Activated T-cell treated with anti-CD3 and anti-CD28 coated beads, Interleukin-2, amount 50 U/mL, for 24 hours (primary cell): ENCODE results near the gene FOCAD.

ENCODE experiments used
- DNase-seq: peaks from one replicate; pipeline ENCODE4 v3.0.0-alpha.2; 2020
- H3K27ac Mint-ChIP-seq: 2 replicates; pipeline ENCODE4 v1.8.0; 2020; ENCODE audit warnings: mild to moderate bottlenecking, mixed read lengths
- H3K27me3 Mint-ChIP-seq: 2 replicates; pipeline ENCODE4 v1.8.0; 2020; ENCODE audit warnings: mixed read lengths
- H3K36me3 Mint-ChIP-seq: 2 replicates; pipeline ENCODE4 v1.8.0; 2020; ENCODE audit warnings: low read depth, mixed read lengths
- H3K4me1 Mint-ChIP-seq: 2 replicates; pipeline ENCODE4 v1.8.0; 2020; ENCODE audit warnings: low read depth, mixed read lengths
- H3K4me3 Mint-ChIP-seq: 2 replicates; pipeline ENCODE4 v1.8.0; 2020; ENCODE audit warnings: mild to moderate bottlenecking, moderate library complexity, mixed read lengths
- H3K9me3 Mint-ChIP-seq: 2 replicates; pipeline ENCODE4 v1.8.0; 2020; ENCODE audit warnings: mixed read lengths

FOCAD gene

DNA sequence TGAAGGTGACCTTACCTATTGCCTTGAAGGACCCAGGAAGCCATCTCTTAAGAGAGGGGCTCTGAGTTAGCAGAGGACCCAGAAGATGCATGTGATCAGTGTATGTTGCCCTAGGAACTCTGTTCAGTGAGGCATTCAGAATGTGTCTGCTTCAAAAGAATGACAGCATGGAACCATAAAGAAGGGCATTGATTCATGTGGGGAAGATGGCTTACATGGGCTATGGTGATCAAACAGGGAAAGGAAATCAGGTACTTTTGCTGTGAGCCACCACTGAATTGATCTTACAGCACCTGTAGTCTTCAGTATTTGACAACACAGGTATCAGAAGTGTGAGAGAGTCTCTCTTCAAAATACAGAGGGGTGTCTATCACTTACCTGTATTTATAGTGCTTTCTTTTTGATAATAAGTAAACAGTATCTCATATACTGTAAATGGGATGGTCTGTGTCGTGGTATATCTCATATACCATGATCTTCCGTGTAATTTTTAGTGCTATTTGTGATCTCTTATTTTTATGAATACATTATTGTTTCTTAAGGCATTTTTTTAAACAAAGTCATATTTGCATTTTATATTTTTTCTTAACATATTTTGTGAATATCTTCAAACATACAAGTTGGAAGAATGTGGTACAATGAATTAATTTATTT is 57.0 kb downstream of the FOCAD start:
- no peak for DNase-seq
- no peaks in the 10 kb centered on the region for H3K9me3 Mint-ChIP-seq
- H3K4me1 Mint-ChIP-seq, result peaks cover 13% of the 10 kb centered on the region
- H3K4me3 Mint-ChIP-seq, result no peak overlapping the region
- peaks cover 33% of the 10 kb centered on the region for H3K36me3 Mint-ChIP-seq
- no peaks in the 10 kb centered on the region for H3K27me3 Mint-ChIP-seq
- no peak overlapping the region for H3K27ac Mint-ChIP-seq

DNA sequence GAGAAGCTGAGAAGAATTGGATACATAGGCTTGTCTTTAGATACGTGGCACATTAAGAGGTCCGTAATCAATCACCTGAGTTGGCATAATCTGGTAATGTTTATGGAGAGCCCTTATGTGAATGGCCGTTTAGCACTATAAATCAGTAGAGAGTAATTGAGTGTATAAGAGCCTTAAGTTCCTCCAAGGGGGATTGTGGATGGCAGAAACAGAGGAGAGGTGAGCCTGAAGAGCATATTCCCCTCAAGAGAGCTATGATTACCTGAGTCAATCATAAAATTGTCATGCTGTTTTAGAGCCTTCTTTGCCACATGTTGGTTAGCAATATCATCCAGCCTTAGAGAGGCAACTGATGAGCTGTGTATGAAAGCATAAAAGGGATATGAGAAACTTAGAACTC is 58.8 kb downstream of the FOCAD start:
- no peak for DNase-seq
- Mint-ChIP-seq H3K27me3 (no peaks in the 10 kb centered on the region), H3K4me3 (no peak overlapping the region), H3K9me3 (no peaks in the 10 kb centered on the region), H3K27ac (no peak overlapping the region), H3K36me3 (peaks cover 22% of the 10 kb centered on the region), H3K4me1 (peaks cover 13% of the 10 kb centered on the region)

DNA sequence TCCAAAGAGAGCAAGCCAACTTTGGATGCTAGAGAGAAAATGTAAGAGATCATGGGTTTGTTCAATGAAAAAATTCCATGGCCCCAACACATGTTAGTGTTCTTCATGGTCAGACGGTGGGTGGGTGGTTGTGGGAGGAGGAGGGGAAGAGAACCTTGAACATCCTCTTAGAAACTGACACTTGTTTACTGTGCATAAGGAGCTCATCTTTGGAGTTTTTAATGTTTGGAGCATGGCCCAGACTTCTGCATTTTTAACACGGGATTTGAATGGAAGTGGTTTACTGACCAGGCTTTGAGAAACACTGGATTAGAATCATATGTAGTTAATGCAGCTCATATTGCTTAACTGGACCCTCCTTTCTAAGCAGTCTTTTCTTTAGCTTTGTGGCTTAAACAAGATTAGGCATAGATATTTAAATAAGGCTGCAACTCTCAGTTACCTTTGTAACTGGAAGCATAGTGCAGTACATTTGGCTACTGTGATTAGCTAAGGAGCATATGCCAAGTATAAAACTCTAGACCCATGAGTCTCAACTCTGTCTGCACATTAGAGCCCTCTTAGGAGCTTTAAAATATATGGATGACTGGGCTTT is 60.1 kb downstream of the FOCAD start:
- DNase-seq, result no peak
- H3K4me1 Mint-ChIP-seq, result peaks cover 13% of the 10 kb centered on the region
- H3K27me3 Mint-ChIP-seq, result no peaks in the 10 kb centered on the region
- H3K27ac Mint-ChIP-seq, result no peak overlapping the region
- H3K36me3 Mint-ChIP-seq, result peaks cover 15% of the 10 kb centered on the region
- H3K4me3 Mint-ChIP-seq, result no peak overlapping the region
- no peaks in the 10 kb centered on the region for H3K9me3 Mint-ChIP-seq

DNA sequence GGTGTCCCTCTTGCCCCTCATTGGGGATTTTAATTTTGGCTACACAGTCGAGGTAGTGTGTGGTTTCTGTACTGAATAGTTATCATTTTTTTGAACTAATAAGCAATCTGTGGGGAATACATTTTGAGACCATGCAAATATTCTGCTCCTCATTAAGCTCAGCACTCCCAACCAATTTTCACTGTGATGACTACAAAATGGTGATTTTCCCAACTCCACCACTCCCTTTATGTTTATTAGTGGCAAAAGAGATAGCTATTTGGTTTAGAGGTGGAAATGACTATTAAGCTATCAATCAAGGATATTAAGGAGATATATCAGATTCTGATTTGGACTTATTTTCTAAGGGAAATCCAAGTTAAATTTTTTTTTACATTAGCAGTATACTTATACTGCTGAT is 62.9 kb downstream of the FOCAD start:
- peaks cover 8% of the 10 kb centered on the region for H3K36me3 Mint-ChIP-seq
- no peak overlapping the region for H3K27ac Mint-ChIP-seq
- H3K9me3 Mint-ChIP-seq, result no peaks in the 10 kb centered on the region
- no peaks in the 10 kb centered on the region for H3K27me3 Mint-ChIP-seq
- no peak for DNase-seq
- no peaks in the 10 kb centered on the region for H3K4me1 Mint-ChIP-seq
- no peak overlapping the region for H3K4me3 Mint-ChIP-seq

DNA sequence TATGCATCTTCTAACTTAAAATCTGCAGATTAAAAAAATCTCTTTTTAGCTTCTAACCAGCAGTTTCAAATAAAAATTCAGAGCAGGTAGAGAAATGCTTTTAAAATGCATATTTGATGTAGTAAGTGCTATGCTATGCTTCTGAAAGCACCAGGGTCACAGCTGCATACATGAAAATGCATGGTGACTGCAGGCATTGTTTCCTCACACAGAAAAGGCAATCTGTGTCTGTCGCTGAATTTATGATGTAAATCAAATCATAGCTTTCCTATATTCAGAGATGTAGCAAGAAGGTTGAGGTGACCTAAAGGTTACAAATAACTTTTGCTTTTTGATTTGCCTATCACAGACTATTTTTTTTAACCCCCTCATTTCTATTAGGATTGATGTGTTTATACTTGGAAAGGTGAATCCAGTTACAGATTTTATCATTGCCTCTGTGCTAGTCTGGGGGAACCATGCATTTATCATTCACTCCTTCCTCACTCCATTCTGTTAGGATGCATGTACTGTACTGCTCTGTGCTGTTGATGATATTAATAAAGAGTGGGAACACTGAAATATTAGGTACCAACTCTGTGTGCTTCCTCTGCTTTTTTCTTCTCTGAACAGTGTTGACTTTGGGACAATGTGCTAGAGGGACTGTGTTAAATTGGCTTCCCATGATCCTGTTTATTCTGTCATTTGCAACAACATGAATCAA is 65.6 kb downstream of the FOCAD start:
- Mint-ChIP-seq H3K4me3 (no peak overlapping the region), H3K27ac (no peak overlapping the region), H3K36me3 (peaks cover 2% of the 10 kb centered on the region), H3K9me3 (no peaks in the 10 kb centered on the region), H3K4me1 (no peaks in the 10 kb centered on the region), H3K27me3 (no peaks in the 10 kb centered on the region)
- DNase-seq, result no peak

DNA sequence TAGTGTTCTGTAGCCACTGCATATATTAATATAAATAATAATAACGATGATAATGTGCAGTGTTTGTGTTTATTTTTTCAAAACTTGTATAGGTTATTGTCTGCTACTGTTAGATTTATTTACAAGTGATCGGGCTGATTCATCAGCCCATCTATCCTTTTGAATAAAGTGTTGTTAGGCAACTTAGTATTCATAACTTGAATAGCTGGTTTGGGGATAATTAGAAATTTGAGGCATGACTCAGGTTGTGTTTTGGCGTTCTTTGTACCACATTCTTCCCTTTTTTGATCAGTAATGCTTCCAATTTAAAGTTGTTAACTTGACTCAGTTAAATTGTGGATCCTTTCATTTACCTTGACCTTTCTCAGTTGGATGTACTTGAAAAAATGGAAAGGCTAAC is 69.7 kb downstream of the FOCAD start:
- Mint-ChIP-seq H3K4me3 (no peak overlapping the region), H3K27ac (no peak overlapping the region), H3K36me3 (peaks cover 15% of the 10 kb centered on the region), H3K4me1 (no peaks in the 10 kb centered on the region), H3K27me3 (no peaks in the 10 kb centered on the region), H3K9me3 (no peaks in the 10 kb centered on the region)
- no peak for DNase-seq

DNA sequence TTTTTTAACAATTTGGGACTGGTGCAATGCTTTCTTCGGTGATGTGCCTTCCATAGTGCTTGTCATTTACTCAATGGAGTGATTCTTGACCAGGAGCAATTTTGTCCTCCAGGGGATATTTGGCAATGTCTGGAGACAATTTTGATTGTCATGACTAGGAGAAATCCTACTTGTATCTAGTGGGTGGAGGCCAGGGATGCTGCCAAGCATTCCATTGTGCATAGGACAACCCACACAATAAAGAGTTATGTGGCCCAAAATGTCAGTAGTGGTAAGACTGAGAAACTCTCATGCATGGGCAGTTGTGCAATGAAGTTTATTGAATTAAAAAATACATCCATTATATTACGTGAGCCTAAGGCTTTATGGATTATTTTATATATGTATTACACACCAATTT is 70.5 kb downstream of the FOCAD start:
- Mint-ChIP-seq H3K4me1 (no peaks in the 10 kb centered on the region), H3K4me3 (no peak overlapping the region), H3K27me3 (no peaks in the 10 kb centered on the region), H3K9me3 (no peaks in the 10 kb centered on the region), H3K27ac (no peak overlapping the region), H3K36me3 (peaks cover 21% of the 10 kb centered on the region)
- DNase-seq, result no peak

DNA sequence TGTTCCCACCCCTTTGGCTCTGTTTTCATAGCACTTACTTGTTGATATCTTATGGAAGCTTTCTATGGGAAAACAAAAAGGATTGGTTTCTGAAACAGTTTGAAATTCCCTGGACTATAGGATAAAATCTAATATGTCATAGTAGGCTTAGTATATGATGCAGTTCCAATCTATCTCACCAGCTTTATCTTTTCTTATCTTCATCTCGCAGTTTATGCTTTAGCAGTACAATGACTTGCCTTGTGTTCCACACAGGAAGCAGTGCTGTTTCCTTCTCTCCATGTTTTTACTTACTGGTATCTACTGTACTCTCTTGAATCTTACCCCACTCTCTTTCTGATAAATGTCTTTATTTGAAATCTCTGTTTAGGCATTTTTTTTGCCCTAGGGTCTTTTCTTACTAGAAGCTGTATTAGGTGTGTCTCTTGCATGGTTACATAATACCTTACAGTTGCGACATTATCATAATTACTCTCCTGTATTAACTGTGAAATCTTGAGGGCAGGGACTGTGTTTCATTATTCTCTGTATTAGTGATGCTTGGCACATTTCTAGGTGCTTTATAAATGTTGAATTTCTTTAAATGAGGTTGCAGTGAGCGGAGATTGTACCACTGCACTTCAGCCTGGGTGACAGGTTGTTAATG is 76.3 kb downstream of the FOCAD start:
- Mint-ChIP-seq H3K36me3 (peaks cover 29% of the 10 kb centered on the region), H3K4me1 (no peaks in the 10 kb centered on the region), H3K27ac (no peak overlapping the region), H3K4me3 (no peak overlapping the region), H3K27me3 (no peaks in the 10 kb centered on the region), H3K9me3 (no peaks in the 10 kb centered on the region)
- no peak for DNase-seq

DNA sequence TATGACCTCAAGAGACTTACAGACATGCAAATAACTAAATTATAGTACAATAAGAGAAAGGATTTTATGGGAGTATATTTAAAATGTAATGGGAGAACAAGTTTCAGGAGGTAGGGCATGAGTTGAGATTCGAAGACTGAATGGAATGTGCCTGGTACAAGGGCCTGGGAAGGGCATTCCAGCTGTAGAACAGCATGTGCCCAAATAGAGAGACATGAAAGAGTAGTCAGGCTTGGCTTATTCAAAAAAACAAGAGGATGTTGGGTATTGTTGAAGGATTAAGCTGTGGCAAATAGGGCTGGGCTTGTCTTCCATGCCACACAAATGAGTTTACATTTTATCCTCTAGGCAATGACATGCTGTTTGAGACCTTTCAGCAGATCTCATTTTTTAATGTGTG is 86.9 kb downstream of the FOCAD start:
- Mint-ChIP-seq H3K4me1 (no peaks in the 10 kb centered on the region), H3K36me3 (peaks cover 51% of the 10 kb centered on the region), H3K27me3 (no peaks in the 10 kb centered on the region), H3K27ac (no peak overlapping the region), H3K9me3 (peaks cover 2% of the 10 kb centered on the region), H3K4me3 (no peak overlapping the region)
- DNase-seq, result no peak

DNA sequence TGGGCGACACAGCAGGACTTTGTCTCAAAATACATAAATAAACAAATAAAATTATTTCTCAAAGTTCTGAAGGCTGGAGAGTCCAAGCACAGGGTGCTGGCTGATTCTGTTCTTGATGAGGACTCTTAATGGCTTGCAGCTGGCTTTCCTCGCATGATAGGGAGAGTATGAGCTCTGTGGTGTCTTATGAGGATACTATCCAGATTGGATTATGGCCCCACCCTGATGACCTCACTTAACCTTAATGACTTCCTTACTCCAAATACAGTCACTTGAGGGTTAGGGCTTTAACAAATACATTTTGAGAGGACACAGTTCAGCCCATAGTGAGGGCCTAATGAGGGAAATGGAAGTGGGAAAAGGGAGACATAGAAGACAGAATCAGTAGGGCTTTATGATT is 87.7 kb downstream of the FOCAD start:
- Mint-ChIP-seq H3K4me3 (no peak overlapping the region), H3K9me3 (no peaks in the 10 kb centered on the region), H3K27me3 (no peaks in the 10 kb centered on the region), H3K27ac (no peak overlapping the region), H3K36me3 (peaks cover 43% of the 10 kb centered on the region), H3K4me1 (no peaks in the 10 kb centered on the region)
- DNase-seq, result no peak

DNA sequence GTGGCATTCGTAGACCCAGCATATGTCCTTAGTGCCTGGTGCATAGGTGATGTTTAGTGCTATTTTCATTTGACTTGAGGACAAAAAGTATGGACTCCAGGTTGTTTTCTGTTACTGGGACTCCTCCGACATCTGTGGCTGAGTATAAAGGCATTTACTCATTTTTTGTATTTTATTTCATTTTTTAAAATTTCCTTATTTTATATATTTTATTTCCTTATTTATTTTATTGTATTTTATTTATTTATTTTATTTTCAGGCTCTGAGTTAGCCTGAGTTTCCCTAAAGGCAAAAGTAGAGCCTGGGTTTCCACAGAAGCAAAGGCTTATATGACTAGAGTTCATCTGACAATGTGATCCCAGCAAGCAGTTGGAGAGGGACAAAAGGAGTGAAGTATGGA is 91.6 kb downstream of the FOCAD start:
- Mint-ChIP-seq H3K4me1 (no peaks in the 10 kb centered on the region), H3K4me3 (no peak overlapping the region), H3K36me3 (peaks cover 42% of the 10 kb centered on the region), H3K27me3 (no peaks in the 10 kb centered on the region), H3K27ac (no peak overlapping the region), H3K9me3 (no peaks in the 10 kb centered on the region)
- no peak for DNase-seq

DNA sequence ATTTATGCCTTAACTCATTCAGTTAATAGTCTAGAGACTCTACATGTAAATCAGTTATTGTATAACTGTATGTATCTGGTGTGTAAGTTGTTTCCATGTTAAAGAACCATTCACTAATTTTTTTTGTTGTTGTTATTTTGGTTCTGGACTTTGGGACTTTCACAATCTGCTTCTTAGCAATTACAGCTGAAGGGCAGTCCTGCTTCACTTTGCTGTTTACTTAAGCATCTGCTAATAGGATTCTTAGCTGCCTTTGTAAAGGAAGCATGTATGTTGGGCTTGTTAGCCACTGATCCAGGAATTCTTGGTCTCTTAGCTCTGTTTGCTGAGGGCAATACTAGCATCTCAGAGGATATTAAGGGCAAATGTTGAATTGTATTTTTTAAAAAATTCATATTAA is 97.0 kb downstream of the FOCAD start:
- DNase-seq, result no peak
- Mint-ChIP-seq H3K27ac (no peak overlapping the region), H3K27me3 (no peaks in the 10 kb centered on the region), H3K9me3 (no peaks in the 10 kb centered on the region), H3K4me1 (no peaks in the 10 kb centered on the region), H3K36me3 (peaks cover 29% of the 10 kb centered on the region), H3K4me3 (no peak overlapping the region)

DNA sequence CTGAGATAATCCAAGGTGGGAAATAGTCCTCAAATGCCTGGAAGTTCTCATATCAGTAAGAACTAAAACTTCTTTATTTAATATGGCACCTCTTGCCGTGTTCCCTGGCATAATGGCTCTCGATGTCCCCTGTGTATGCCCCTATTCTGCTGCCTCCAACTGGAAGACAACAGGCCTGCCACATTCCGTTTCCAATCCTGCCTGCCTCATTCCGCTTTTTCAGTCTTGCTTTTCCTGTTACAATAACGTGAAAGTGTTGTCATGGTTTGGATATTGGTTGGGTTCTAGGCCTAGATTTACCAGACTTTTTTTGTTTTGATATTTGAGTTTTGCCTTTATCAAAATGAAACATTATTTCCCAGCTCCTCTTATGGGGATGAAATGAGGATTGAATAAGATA is 98.2 kb downstream of the FOCAD start:
- Mint-ChIP-seq H3K4me1 (no peaks in the 10 kb centered on the region), H3K36me3 (peaks cover 30% of the 10 kb centered on the region), H3K4me3 (no peak overlapping the region), H3K9me3 (no peaks in the 10 kb centered on the region), H3K27ac (no peak overlapping the region), H3K27me3 (no peaks in the 10 kb centered on the region)
- DNase-seq, result no peak

DNA sequence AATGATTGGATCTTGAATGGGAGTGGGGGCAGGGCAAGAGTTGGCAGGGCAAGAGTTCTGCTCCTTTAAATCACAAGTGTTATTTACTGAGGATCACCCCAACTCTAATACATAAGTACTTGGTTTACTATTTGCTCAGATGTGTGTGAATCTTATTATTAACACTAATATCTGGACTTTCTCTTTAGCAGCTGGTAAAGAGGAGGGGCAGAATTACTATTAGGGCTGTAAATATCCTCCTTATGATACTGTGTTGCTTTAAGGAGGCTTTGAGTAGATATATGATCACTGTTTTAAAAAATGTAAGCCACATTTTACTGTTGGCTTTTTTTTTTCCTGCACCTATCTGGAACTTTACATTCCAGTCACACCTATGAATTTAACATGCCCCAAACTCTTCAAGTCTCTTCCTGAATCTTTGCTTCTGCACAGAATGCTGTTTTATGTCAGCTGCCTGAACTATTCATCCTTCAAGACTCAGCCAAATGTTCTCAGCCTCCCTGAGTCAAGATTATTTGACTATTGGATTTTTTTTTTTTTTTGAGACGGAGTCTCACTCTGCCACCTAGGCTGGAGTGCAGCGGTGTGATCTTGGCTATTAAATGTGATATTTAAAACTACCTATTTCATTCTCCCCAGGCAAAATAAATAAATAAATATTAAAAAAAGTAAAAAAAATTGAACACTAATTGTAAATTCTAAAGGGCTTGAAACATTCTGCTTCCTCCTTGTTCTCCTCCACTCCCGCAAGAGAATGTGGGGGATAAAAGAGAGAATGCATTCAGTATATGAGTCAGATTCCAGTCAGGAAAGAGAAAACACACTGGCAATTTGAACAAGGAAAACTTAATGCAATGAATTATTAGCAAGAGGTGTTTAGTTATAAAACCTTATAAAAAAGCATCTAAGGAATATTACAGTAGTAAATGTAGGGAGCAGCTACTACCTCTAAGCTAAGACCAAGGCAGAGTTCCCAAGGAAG is 99.3 kb downstream of the FOCAD start:
- Mint-ChIP-seq H3K27ac (no peak overlapping the region), H3K4me1 (no peaks in the 10 kb centered on the region), H3K9me3 (no peaks in the 10 kb centered on the region)

More for the DNA sequence above, 99.3 kb downstream of the FOCAD start:
- no peak for DNase-seq
- no peaks in the 10 kb centered on the region for H3K27me3 Mint-ChIP-seq
- H3K36me3 Mint-ChIP-seq, result peaks cover 25% of the 10 kb centered on the region
- H3K4me3 Mint-ChIP-seq, result no peak overlapping the region
